IMR-90 (cell line): Measurements from ENCODE around the gene UGDH. TPM values are rescaled to one million over a fixed set of nuclear protein-coding genes. Genes with fewer than 3 reads are reported as not detected.

ENCODE experiments used
- ATAC-seq: fragments of 200-7000 bp; cut with Tn5 transposase; 2 replicates; pipeline ENCODE4 v1.9.1; 2020; ENCODE audit warnings: low read depth, mild to moderate bottlenecking, moderate library complexity
- BruUV-seq: library from RNA; stranded (reverse); fragments of 400-500 nt; replicated peaks from 2 replicates; lab custom pipeline; 2021; lab: Mats Ljungman, UMichigan
- CTCF ChIA-PET: fragments of 300-600 bp; formaldehyde crosslinking; extraction: SDS; loops from one replicate; lab custom pipeline; 2021; ENCODE audit warnings: antibody characterized with exemption; lab: Yijun Ruan, JAX
- POLR2A ChIA-PET: fragments of 300-600 bp; sonication (Branson Sonifier 250); formaldehyde crosslinking; loops from one replicate; lab custom pipeline; 2022; ENCODE audit warnings: antibody characterized with exemption; ENCODE audit not compliant: unreplicated experiment; lab: Charles Lee
- DNase-seq: peaks from one replicate; pipeline ENCODE4 v3.0.0; 2013
- H2AFZ ChIP-seq: replicated peaks from 2 replicates; pipeline ENCODE3; 2013; ENCODE audit warnings: low read length, mild to moderate bottlenecking; ENCODE audit not compliant: poor library complexity
- H2AK5ac ChIP-seq: 2 replicates; pipeline ENCODE4 v1.6.1; 2013; ENCODE audit warnings: low read depth, low read length, inconsistent platforms
- H2AK9ac ChIP-seq: replicated peaks from 2 replicates; pipeline ENCODE3; 2013; ENCODE audit warnings: mild to moderate bottlenecking, low read depth, low read length, moderate library complexity; ENCODE audit not compliant: poor library complexity
- H2BK120ac ChIP-seq: 2 replicates; pipeline ENCODE4 v1.6.1; 2013; ENCODE audit warnings: low read depth, low read length, inconsistent platforms
- H2BK15ac ChIP-seq: 3 replicates; pipeline ENCODE4 v1.6.1; 2013; ENCODE audit warnings: low read depth, low read length, inconsistent platforms
- H2BK20ac ChIP-seq: 2 replicates; pipeline ENCODE4 v1.6.1; 2013; ENCODE audit warnings: low read depth, mild to moderate bottlenecking, inconsistent platforms, low read length, moderate library complexity
- H2BK5ac ChIP-seq: 2 replicates; pipeline ENCODE4 v1.6.1; 2013; ENCODE audit warnings: mild to moderate bottlenecking, low read depth, low read length, inconsistent platforms; ENCODE audit not compliant: poor library complexity, severe bottlenecking
- H3K14ac ChIP-seq: replicated peaks from 2 replicates; pipeline ENCODE4 v1.6.1; 2013; ENCODE audit warnings: low read depth, low read length, inconsistent platforms
- H3K18ac ChIP-seq: 2 replicates; pipeline ENCODE4 v1.6.1; 2013; ENCODE audit warnings: low read depth, low read length, control low read depth
- H3K23ac ChIP-seq: 2 replicates; pipeline ENCODE4 v1.6.1; 2013; ENCODE audit warnings: low read depth, low read length, inconsistent platforms
- H3K27ac ChIP-seq: 2 replicates; pipeline ENCODE4 v1.5.1; 2013; ENCODE audit warnings: mild to moderate bottlenecking, control low read depth, low read length; ENCODE audit not compliant: insufficient read depth
- H3K27me3 ChIP-seq: 2 replicates; pipeline ENCODE4 v1.6.1; 2013; ENCODE audit warnings: low read length; ENCODE audit not compliant: control insufficient read depth, insufficient read depth
- H3K36me3 ChIP-seq: 2 replicates; pipeline ENCODE4 v1.6.1; 2013; ENCODE audit warnings: low read length, mixed read lengths; ENCODE audit not compliant: control insufficient read depth, insufficient read depth
- H3K4ac ChIP-seq: 2 replicates; pipeline ENCODE4 v1.6.1; 2013; ENCODE audit warnings: low read depth, low read length, inconsistent platforms
- H3K4me1 ChIP-seq: 2 replicates; pipeline ENCODE4 v1.6.1; 2013; ENCODE audit warnings: low read length, mixed read lengths; ENCODE audit not compliant: control insufficient read depth, insufficient read depth
- H3K4me2 ChIP-seq: 2 replicates; pipeline ENCODE4 v1.6.1; 2013; ENCODE audit warnings: low read depth, mild to moderate bottlenecking, control low read depth, low read length, moderate library complexity
- H3K4me3 ChIP-seq: 2 replicates; pipeline ENCODE4 v1.5.1; 2013; ENCODE audit warnings: low read depth, mild to moderate bottlenecking, control low read depth, low read length, moderate library complexity; ENCODE audit not compliant: insufficient read depth
- H3K56ac ChIP-seq: 2 replicates; pipeline ENCODE4 v1.6.1; 2013; ENCODE audit warnings: low read length, inconsistent platforms; ENCODE audit not compliant: insufficient read depth; ENCODE audit errors: extremely low read depth
- H3K79me1 ChIP-seq, 2 experiments: 2 replicates each; pipeline ENCODE4 v1.6.1; 2013; ENCODE audit warnings: low read length in 2 of 2, inconsistent platforms in 1 of 2, low read depth in 1 of 2
- H3K9ac ChIP-seq: 2 replicates; pipeline ENCODE4 v1.6.1; 2013; ENCODE audit warnings: low read depth, low read length, control low read depth
- H3K9me1 ChIP-seq: 2 replicates; pipeline ENCODE4 v1.6.1; 2013; ENCODE audit warnings: low read length, inconsistent platforms; ENCODE audit not compliant: insufficient read depth
- H3K9me3 ChIP-seq: 2 replicates; pipeline ENCODE4 v1.6.1; 2013; ENCODE audit warnings: low read length; ENCODE audit not compliant: control insufficient read depth, insufficient read depth
- H4K20me1 ChIP-seq: 2 replicates; pipeline ENCODE4 v1.6.1; 2013; ENCODE audit warnings: low read length, inconsistent platforms; ENCODE audit not compliant: insufficient read depth
- H4K5ac ChIP-seq: 2 replicates; pipeline ENCODE4 v1.6.1; 2013; ENCODE audit warnings: mild to moderate bottlenecking, low read depth, low read length, control low read depth
- H4K8ac ChIP-seq, 2 experiments: 2 replicates each; pipeline ENCODE4 v1.6.1; 2013; ENCODE audit warnings: low read depth in 2 of 2, low read length in 2 of 2, control low read depth in 1 of 2, inconsistent platforms in 1 of 2
- H4K91ac ChIP-seq: 2 replicates; pipeline ENCODE4 v1.6.1; 2013; ENCODE audit warnings: low read depth, low read length, inconsistent platforms; ENCODE audit not compliant: insufficient read depth
- BHLHE40 ChIP-seq: fragments of 150-350 bp; IDR thresholded peaks from 2 replicates; pipeline ENCODE4 v1.6.1; 2016; ENCODE audit warnings: mild to moderate bottlenecking, low read depth, low read length
- CHD1 ChIP-seq: IDR thresholded peaks from 2 replicates; pipeline ENCODE4 v1.6.1; 2012; ENCODE audit warnings: low read depth, low read length, improper control_type of control experiment
- WGBS, 2 experiments: methylation state at CpG; one replicate each; pipeline versions ENCODE4 v1.1.5 to v1.1.7; 2013; ENCODE audit warnings: missing lambda C conversion rate in 2 of 2; ENCODE audit not compliant: insufficient read length in 1 of 2; ENCODE audit errors: extremely low coverage in 2 of 2; 5-methylcytosine and 5-hydroxymethylcytosine counted together
- dilution Hi-C: fragments of 300-500 bp; cut with HindIII; formaldehyde crosslinking; loops from one replicate; pipeline ENCODE4 v1.14.3; 2018; ENCODE audit warnings: low sequenced_read_pairs; ENCODE audit not compliant: unreplicated experiment
- in situ Hi-C: fragments of 300-500 bp; cut with MboI; formaldehyde crosslinking; loops from 3 replicates; pipeline ENCODE4 v1.14.3; 2019; ENCODE audit warnings: low sequenced_read_pairs, inconsistent platforms, mixed read lengths
- intact Hi-C: fragments of 100-400 bp; cut with micrococcal nuclease; formaldehyde crosslinking; loops from 2 replicates; pipeline ENCODE4 v1.10.0; 2022
- polyA plus RNA-seq, 3 experiments: library from polyadenylated mRNA; depleted of rRNA; stranded (reverse); fragments of >200 nt; gene quantifications; 2 replicates each; pipeline ENCODE4 v1.2.3, GENCODE V29; 2012; ENCODE audit warnings: low replicate concordance in 1 of 3
- total RNA-seq: library from RNA; depleted of rRNA; stranded (reverse); fragments of >200 nt; gene quantifications from 2 replicates; pipeline ENCODE4 v1.2.3, GENCODE V29; 2012

UGDH gene
- total and polyA plus RNA-seq, 2 of the 4 experiments (the other 2 are of a cell fraction), result 69.2 to 257 TPM

DNA sequence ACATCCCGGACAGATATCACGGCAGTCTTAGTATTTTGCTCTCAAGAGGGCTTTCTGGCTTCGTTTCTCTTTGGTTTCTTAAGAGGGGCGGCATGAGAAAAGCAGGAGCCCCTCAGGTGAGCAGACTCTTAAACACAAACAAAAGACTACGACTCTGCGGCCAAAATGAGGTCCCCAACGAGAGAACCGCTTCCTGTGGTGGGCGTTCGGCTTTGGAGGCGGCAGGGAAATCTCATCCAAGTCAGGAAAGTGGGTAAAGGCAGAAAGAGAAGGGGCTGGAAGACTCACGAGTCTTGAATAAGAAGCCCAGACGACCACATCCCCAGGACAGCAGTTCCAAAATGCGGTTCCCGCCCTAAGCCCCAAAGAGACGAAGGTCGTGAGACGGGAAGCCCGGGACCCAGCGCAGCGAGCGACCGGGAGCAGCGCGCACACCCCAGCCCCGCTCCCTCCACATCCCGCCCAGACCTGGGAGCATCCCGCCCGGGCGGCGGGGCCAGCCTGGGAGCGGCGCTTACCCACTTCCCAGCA lies 409 bp downstream of the UGDH start:
- H3K4me3 ChIP-seq, result peak overlapping the region; percentile 76
- peak overlapping the region; percentile 81 for H3K9ac ChIP-seq
- H2AK9ac ChIP-seq, result peak overlapping the region; percentile 88
- H3K56ac ChIP-seq, result peak overlapping the region; percentile 96
- WGBS, 2 experiments, result 0% methylated on average over 7 of the region's 33 CpGs; no CpG with 5 or more reads in 1 of the 2 experiments
- TSS peak; percentile 70 for BruUV-seq
- peak overlapping the region; percentile 45 for H2BK120ac ChIP-seq
- peaks cover 17% of the 10 kb centered on the region; the same call in 1 of the 2 replicates for H4K20me1 ChIP-seq
- no peak overlapping the region for H2BK20ac ChIP-seq
- H3K9me3 ChIP-seq, result peaks cover 3% of the 10 kb centered on the region; the same call in 1 of the 2 replicates
- peak overlapping the region; percentile 82 for H3K4me2 ChIP-seq
- H4K5ac ChIP-seq, result peak overlapping the region; percentile 8; the same call in 1 of the 2 replicates
- peak overlapping the region; percentile 28; the same call in 1 of the 3 replicates for H2BK15ac ChIP-seq
- H2AK5ac ChIP-seq, result peak overlapping the region; percentile 41
- TF ChIP-seq CHD1, result no peak; the same call in 1 of the 2 replicates
- no peak for TF ChIP-seq BHLHE40
- dilution Hi-C loops, result no loop called here
- peak overlapping the region; percentile 10 for H3K18ac ChIP-seq
- POLR2A ChIA-PET, result interaction anchor here (0.9 to 1.1 kb wide), 3 partner anchors 43 to 171 kb away, joined by 3 to 8 read pairs (median 5); partner anchors contain the start of gene SMIM14
- H2AFZ ChIP-seq, result peak overlapping the region; percentile 92
- H3K23ac ChIP-seq, result peak overlapping the region; percentile 75
- ATAC-seq, result no peak
- peaks cover under 1% of the 10 kb centered on the region; the same call in 1 of the 2 replicates for H3K36me3 ChIP-seq
- no peaks in the 10 kb centered on the region for H3K27me3 ChIP-seq
- H2BK5ac ChIP-seq, result peak overlapping the region; percentile 67
- peak overlapping the region; percentile 70 for H3K4ac ChIP-seq
- H4K8ac ChIP-seq, result peak overlapping the region; percentile 56 to 65; a peak in 3 of 4 replicates
- H3K9me1 ChIP-seq, result peaks cover 7% of the 10 kb centered on the region; the same call in 1 of the 2 replicates
- DNase-seq, result no peak
- peak overlapping the region; percentile 78 for H4K91ac ChIP-seq
- intact Hi-C loops, result loop anchor here (1.0 to 5.0 kb wide), 7 partner anchors 31 to 451 kb away; partner anchors contain the start of gene UBE2K
- CTCF ChIA-PET, result interaction anchor here (0.6 to 1.3 kb wide), 4 partner anchors 15 to 57 kb away, joined by 3 read pairs; no protein-coding TSS in a partner anchor
- H3K4me1 ChIP-seq, result peaks cover 7% of the 10 kb centered on the region
- H3K79me1 ChIP-seq, result peaks cover 6 to 51% of the 10 kb centered on the region in 2 experiments; a peak in 3 of 4 replicates
- H3K14ac ChIP-seq, result peak overlapping the region; percentile 88
- in situ Hi-C loops, result loop anchor here (10.0 kb wide), 1 partner anchor 108 kb away; the partner anchor contains the start of gene SMIM14
- peak overlapping the region; percentile 72 for H3K27ac ChIP-seq
